A549 (cell line): Measurements from ENCODE around the gene RNU1-2. TPM values are rescaled to one million over a fixed set of nuclear protein-coding genes. Genes with fewer than 3 reads are reported as not detected.

Experiments
- ATAC-seq, 2 experiments: fragments of 200-7000 bp in 1 of 2; fragments of >200 bp in 1 of 2; cut with Nextera tagmentation in 1 of 2; cut with Tn5 transposase in 1 of 2; 3 replicates each; pipeline versions ENCODE4 v1.8.0 to v1.9.1; 2018 to 2020; ENCODE audit warnings: mild to moderate bottlenecking in 1 of 2, moderate library complexity in 1 of 2
- CTCF ChIA-PET: fragments of 300-600 bp; sonication (Branson Sonifier 250); formaldehyde crosslinking; extraction: SDS; loops from one replicate; lab custom pipeline; 2021; ENCODE audit warnings: antibody characterized with exemption, inconsistent platforms; lab: Yijun Ruan, JAX
- POLR2A ChIA-PET: fragments of 350-600 bp; formaldehyde crosslinking; extraction: SDS; loops from one replicate; lab custom pipeline; 2021; ENCODE audit warnings: antibody characterized with exemption, inconsistent platforms; lab: Yijun Ruan, JAX
- DNase-seq, 2 experiments: peaks; one replicate each; pipeline versions ENCODE4 v3.0.0 to v3.0.0-alpha.2; 2011 to 2016; ENCODE audit warnings: low read depth in 1 of 2, low spot score in 1 of 2
- FAIRE-seq: peaks from 2 replicates; lab custom pipeline; 2011; peaks lifted over from hg19 to GRCh38; lab: Jason Lieb, UNC
- H3K27ac ChIP-seq, 2 experiments: fragments of >200 bp; sonication (Bioruptor Twin); formaldehyde crosslinking; 3 replicates each; pipeline ENCODE4 v1.5.1; 2016 to 2017
- H3K4me1 ChIP-seq: fragments of >200 bp; sonication (Bioruptor Twin); formaldehyde crosslinking; 3 replicates; pipeline ENCODE4 v1.6.1; 2016
- H3K4me2 ChIP-seq: fragments of >200 bp; sonication (Bioruptor Twin); formaldehyde crosslinking; 3 replicates; pipeline ENCODE4 v1.6.1; 2016
- H3K4me3 ChIP-seq: fragments of >200 bp; sonication (Bioruptor Twin); formaldehyde crosslinking; 3 replicates; pipeline ENCODE4 v1.5.1; 2016
- H3K9me3 ChIP-seq: fragments of >200 bp; sonication (Bioruptor Twin); formaldehyde crosslinking; 3 replicates; pipeline ENCODE4 v1.6.1; 2016
- BHLHE40 ChIP-seq: IDR thresholded peaks from 2 replicates; pipeline ENCODE4 v1.6.1; 2012; ENCODE audit warnings: low read depth, low read length, inconsistent platforms
- CBX2 ChIP-seq: fragments of 200-600 bp; sonication (generic); IDR thresholded peaks from 2 replicates; pipeline ENCODE4 v1.6.1; 2016; ENCODE audit warnings: low read depth, mild to moderate bottlenecking, borderline replicate concordance
- CHD2 ChIP-seq: fragments of 150-350 bp; IDR thresholded peaks from 2 replicates; pipeline ENCODE4 v1.6.1; 2014; ENCODE audit warnings: low read length; ENCODE audit not compliant: partially characterized antibody
- CTCF ChIP-seq: fragments of >200 bp; sonication (Bioruptor Twin); formaldehyde crosslinking; IDR thresholded peaks from 3 replicates; pipeline ENCODE4 v1.5.1; 2016
- E2F6 ChIP-seq: IDR thresholded peaks from 2 replicates; pipeline ENCODE4 v1.6.1; 2012; ENCODE audit warnings: low read depth, borderline replicate concordance
- EHF ChIP-seq: fragments of 250-450 bp; sonication (Bioruptor Pico); IDR thresholded peaks from 2 replicates; pipeline ENCODE4 v1.5.0; 2020; ENCODE audit warnings: mild to moderate bottlenecking
- EP300 ChIP-seq, 2 experiments: fragments of >200 bp; sonication (Bioruptor Twin); formaldehyde crosslinking; IDR thresholded peaks; 2 replicates in 1 of 2; 3 replicates in 1 of 2; pipeline ENCODE4 v1.6.1; 2016 to 2017
- FOXS1 ChIP-seq: fragments of 250-450 bp; sonication (Bioruptor Pico); IDR thresholded peaks from 2 replicates; pipeline ENCODE4 v1.5.0; 2020; ENCODE audit warnings: mild to moderate bottlenecking, moderate library complexity
- GATA3 ChIP-seq: IDR thresholded peaks from 2 replicates; pipeline ENCODE4 v1.6.1; 2012; ENCODE audit warnings: borderline replicate concordance
- HOXB13 ChIP-seq: fragments of 250-450 bp; sonication (Bioruptor Pico); IDR thresholded peaks from 2 replicates; pipeline ENCODE4 v1.5.0; 2020; ENCODE audit warnings: low read depth, mild to moderate bottlenecking, moderate library complexity
- HOXB5 ChIP-seq: fragments of 250-450 bp; sonication (Bioruptor Pico); IDR thresholded peaks from 2 replicates; pipeline ENCODE4 v1.5.0; 2020; ENCODE audit warnings: mild to moderate bottlenecking, moderate library complexity
- JUNB ChIP-seq: fragments of >200 bp; sonication (Bioruptor Twin); formaldehyde crosslinking; IDR thresholded peaks from 2 replicates; pipeline ENCODE4 v1.6.1; 2016
- KDM1A ChIP-seq: fragments of 200-600 bp; sonication (generic); IDR thresholded peaks from 2 replicates; pipeline ENCODE4 v1.6.1; 2016; ENCODE audit warnings: low read depth, mild to moderate bottlenecking
- MAX ChIP-seq: IDR thresholded peaks from 2 replicates; pipeline ENCODE4 v1.6.1; 2012
- MAZ ChIP-seq: fragments of 150-350 bp; IDR thresholded peaks from 2 replicates; pipeline ENCODE4 v1.6.1; 2014; ENCODE audit warnings: antibody characterized with exemption, low read depth, low read length, borderline replicate concordance
- NR3C1 ChIP-seq: fragments of >200 bp; sonication (Bioruptor Twin); formaldehyde crosslinking; IDR thresholded peaks from 3 replicates; pipeline ENCODE4 v1.6.1; 2017
- PBX3 ChIP-seq: IDR thresholded peaks from 2 replicates; pipeline ENCODE4 v1.6.1; 2012
- PHF8 ChIP-seq: fragments of 200-600 bp; sonication (generic); IDR thresholded peaks from 2 replicates; pipeline ENCODE4 v1.6.1; 2016; ENCODE audit warnings: low read depth, mild to moderate bottlenecking, antibody characterized with exemption, moderate library complexity, borderline replicate concordance
- RAD21 ChIP-seq, 2 experiments: fragments of >200 bp in 1 of 2; sonication (Bioruptor Twin) in 1 of 2; formaldehyde crosslinking in 1 of 2; IDR thresholded peaks in 1 of 2; conservative IDR thresholded peaks in 1 of 2; 2 replicates in 1 of 2; 3 replicates in 1 of 2; pipeline ENCODE4 v1.6.1; 2012 to 2018; ENCODE audit warnings: inconsistent platforms in 1 of 2
- RARB ChIP-seq: fragments of 250-450 bp; sonication (Bioruptor Pico); IDR thresholded peaks from 2 replicates; pipeline ENCODE4 v1.8.0; 2021; ENCODE audit warnings: mild to moderate bottlenecking, moderate library complexity
- REST ChIP-seq: fragments of 200-600 bp; sonication (generic); IDR thresholded peaks from 2 replicates; pipeline ENCODE4 v1.6.1; 2016; ENCODE audit warnings: antibody characterized with exemption, mild to moderate bottlenecking, moderate library complexity
- RNF2 ChIP-seq: fragments of 200-600 bp; sonication (generic); IDR thresholded peaks from 2 replicates; pipeline ENCODE4 v1.6.1; 2016; ENCODE audit warnings: low read depth, mild to moderate bottlenecking, antibody characterized with exemption, moderate library complexity, borderline replicate concordance
- TFCP2L1 ChIP-seq: fragments of 250-450 bp; sonication (Bioruptor Pico); IDR thresholded peaks from 2 replicates; pipeline ENCODE4 v1.5.0; 2021; ENCODE audit warnings: mild to moderate bottlenecking
- ZFP36 ChIP-seq: fragments of 450-650 bp; IDR thresholded peaks from 2 replicates; pipeline ENCODE4 v1.6.1; 2014; ENCODE audit warnings: borderline replicate concordance; ENCODE audit not compliant: partially characterized antibody
- ZNF302 ChIP-seq: fragments of 250-450 bp; sonication (Bioruptor Pico); IDR thresholded peaks from 2 replicates; pipeline ENCODE4 v1.9.0; 2021; ENCODE audit warnings: inconsistent platforms, mild to moderate bottlenecking, moderate library complexity
- WGBS: methylation state at CpG from one replicate; pipeline ENCODE4 v1.1.6; 2017; ENCODE audit errors: missing lambda C conversion rate; 5-methylcytosine and 5-hydroxymethylcytosine counted together
- polyA plus RNA-seq, 4 experiments: library from polyadenylated mRNA; depleted of rRNA in 3 of 4; stranded (reverse); fragments of >200 nt; fragmentation: RNase III in 1 of 4; extraction: RNeasy Plus Mini Kit Qiagen cat#74134 plus additional on column Dnase treatment in 1 of 4; gene quantifications; 2 replicates in 3 of 4; 3 replicates in 1 of 4; pipeline ENCODE4 v1.2.3, GENCODE V29; 2011 to 2017

The RNU1-2 gene
- polyA plus RNA-seq, 2 of the 4 experiments (the other 2 are of a cell fraction), result 6.6 to 56.2 TPM

- ChIA-PET POLR2A (no interaction called here), CTCF (no interaction called here)
- 79% methylated on average over 10 of the region's 17 CpGs for WGBS
- Histone ChIP-seq H3K4me2 (no peak within 1 kb of the TSS), H3K4me3 (no peak within 1 kb of the TSS), H3K4me1 (no peaks in the 10 kb centered on the region), H3K9me3 (no peaks in the 10 kb centered on the region), H3K27ac (no peak within 1 kb of the TSS)
- DNase-seq (no peak), FAIRE-seq (no peak), ATAC-seq (peak in 1 of 2 experiments; percentile 34; a peak in 3 of 6 replicates)
- no peak for TF ChIP-seq PHF8
- TF ChIP-seq HOXB5 (CRISPR knock-in tag), result no peak
- no peak for TF ChIP-seq EP300 (IDR thresholded peaks at IDR 0.05)
- TF ChIP-seq PBX3, result no peak
- no peak for TF ChIP-seq RAD21 (conservative IDR thresholded peaks at IDR 0.05 in 1 of 2, IDR thresholded peaks at IDR 0.05 in 1 of 2)
- TF ChIP-seq E2F6, result no peak
- no peak for TF ChIP-seq CHD2
- no peak for TF ChIP-seq KDM1A
- TF ChIP-seq BHLHE40, result no peak
- TF ChIP-seq HOXB13, result no peak
- TF ChIP-seq MAX, result no peak
- TF ChIP-seq RNF2, result no peak
- no peak for TF ChIP-seq TFCP2L1 (CRISPR knock-in tag)
Observed at GRCh38 chr1:16921391-16922185, 25.8 kb downstream of the RNU1-2 start, which contains the start of gene CROCC. TSS of gene CROCC (plus strand) at chr1:16921931. CDS start at chr1:16922019, 88 bp downstream.

GRCh38 chr1:16922466-16922865, 26.7 kb downstream of the RNU1-2 start:
- no peaks in the 10 kb centered on the region for H3K9me3 ChIP-seq
- ChIA-PET CTCF (interaction anchor here (1.0 kb wide), 1 partner anchor 42 kb away, joined by 3 read pairs; no protein-coding TSS in a partner anchor), POLR2A (no interaction called here)
- FAIRE-seq (no peak), ATAC-seq (no peak), DNase-seq (no peak)
- no peak overlapping the region for H3K27ac ChIP-seq
- H3K4me2 ChIP-seq, result no peak overlapping the region
- 99% methylated on average over 5 of the region's 10 CpGs for WGBS
- no peak overlapping the region for H3K4me3 ChIP-seq
- no peaks in the 10 kb centered on the region for H3K4me1 ChIP-seq
- TF ChIP-seq RARB (CRISPR knock-in tag), result no peak

- TF ChIP-seq MAZ (no peak), PHF8 (no peak), EHF (CRISPR knock-in tag) (no peak), CTCF (no peak), HOXB5 (CRISPR knock-in tag) (no peak), REST (no peak), FOXS1 (no peak), JUNB (no peak), NR3C1 (no peak), CBX2 (no peak), GATA3 (no peak), ZNF302 (no peak), ZFP36 (no peak)
- TF ChIP-seq, all 56 proteins: peak for 0
Observed at GRCh38 chr1:16922885-16923431, 27.2 kb downstream of the RNU1-2 start.

More at GRCh38 chr1:16922885-16923431, 27.2 kb downstream of the RNU1-2 start:
- Histone ChIP-seq H3K9me3 (no peaks in the 10 kb centered on the region), H3K4me3 (no peak overlapping the region), H3K27ac (no peak overlapping the region), H3K4me1 (no peaks in the 10 kb centered on the region), H3K4me2 (no peak overlapping the region)
- DNase-seq, result no peak
- 84% methylated on average over 15 of the region's 18 CpGs for WGBS
- POLR2A ChIA-PET, result no interaction called here
- CTCF ChIA-PET, result interaction anchor here (1.0 kb wide), 1 partner anchor 41 kb away, joined by 3 read pairs; no protein-coding TSS in a partner anchor
- FAIRE-seq, result no peak
- no peak for ATAC-seq
